Measurements from ENCODE around the gene KANK2. TPM values are rescaled to one million over a fixed set of nuclear protein-coding genes. Genes with fewer than 3 reads are reported as not detected.
"Not testable (repeated sequence)": the region's sequence is repeated elsewhere in the genome, so short reads cannot be mapped to it uniquely, and the experiment has no call there.

Gene KANK2
- total RNA-seq, 6 donors from 2014 or later, result 144 to 295 (median 240) TPM

DNA sequence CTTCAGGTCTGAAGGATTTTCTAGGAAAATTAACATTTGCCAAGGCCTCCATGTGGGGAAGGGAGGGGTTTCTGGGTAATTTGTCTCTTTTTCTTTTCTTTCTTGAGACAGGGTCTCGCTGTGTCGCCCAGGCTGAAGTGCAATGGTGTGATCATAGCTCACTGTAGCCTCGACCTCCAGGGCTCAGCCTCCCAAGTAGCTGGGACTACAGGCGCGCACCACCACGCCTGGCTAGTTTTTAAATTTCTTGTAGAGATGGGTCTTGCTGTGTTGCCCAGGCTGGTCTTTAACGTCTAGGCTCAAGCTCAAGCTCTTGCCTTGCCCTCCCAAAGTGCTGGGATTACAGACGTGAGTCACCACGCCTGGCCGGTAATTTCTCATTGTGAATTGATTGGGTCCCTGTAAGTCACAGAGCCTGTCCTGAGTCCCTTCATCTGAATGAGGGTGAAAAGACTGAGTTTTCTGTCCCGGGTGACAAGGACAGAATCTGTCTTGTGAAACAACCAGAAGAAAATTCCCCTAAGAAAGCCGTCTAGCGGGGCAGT lies 31.8 kb downstream of the KANK2 start:
- DNase-seq (no peak), ATAC-seq (ENCODE audit: low FRiP score in 2 of 2) (peak in 1 of 2 donors; percentile 27)
- TF ChIP-seq POLR2AphosphoS5 (IDR thresholded peaks at IDR 0.05) (no peak), CTCF (IDR thresholded peaks at IDR 0.05) (no peak), POLR2A (IDR thresholded peaks at IDR 0.05) (no peak), EP300 (IDR thresholded peaks at IDR 0.05) (no peak)
- H3K4me3 ChIP-seq, result no peak overlapping the region
- H3K9me3 ChIP-seq, result peaks cover 0 to 5% (median 0%) of the 10 kb centered on the region in 4 donors
- H3K36me3 ChIP-seq, result peaks cover 0 to 63% (median 34%) of the 10 kb centered on the region in 4 donors
- H3K27ac ChIP-seq, result peak overlapping the region; percentile 55 to 82 (median 62)
- no peaks in the 10 kb centered on the region for H3K27me3 ChIP-seq
- 88 to 94% methylated on average over 13 of the region's 13 CpGs for WGBS, 2 donors
- H3K4me1 ChIP-seq, result peaks cover 0 to 16% (median 3%) of the 10 kb centered on the region in 4 donors

- H3K4me1 ChIP-seq, result peaks cover 0 to 16% (median 3%) of the 10 kb centered on the region in 4 donors
- H3K36me3 ChIP-seq, result peaks cover 0 to 57% (median 30%) of the 10 kb centered on the region in 4 donors
- H3K4me3 ChIP-seq, result no peak overlapping the region
- H3K27ac ChIP-seq, result peak overlapping the region; percentile 55 to 82 (median 62)
- WGBS, 2 donors, result 75 to 77% methylated on average over 17 of the region's 17 CpGs
- TF ChIP-seq CTCF (IDR thresholded peaks at IDR 0.05) (no peak), POLR2AphosphoS5 (IDR thresholded peaks at IDR 0.05) (peak in 1 of 2 donors; percentile 48), POLR2A (IDR thresholded peaks at IDR 0.05) (no peak), EP300 (IDR thresholded peaks at IDR 0.05) (no peak)
- peak in 1 of 2 donors; percentile 24 for DNase-seq
- ATAC-seq (ENCODE audit: low FRiP score in 2 of 2), result peak; percentile 35 to 85
- peaks cover 0 to 9% (median 0%) of the 10 kb centered on the region in 4 donors for H3K9me3 ChIP-seq
- H3K27me3 ChIP-seq, result no peaks in the 10 kb centered on the region
Observed at GRCh38 chr19:11164879-11165406, 32.4 kb downstream of the KANK2 start.

GRCh38 chr19:11164296-11164695 lies 33.0 kb downstream of the KANK2 start:
- 77 to 81% methylated on average over 11 of the region's 11 CpGs for WGBS, 2 donors
- peaks cover 0 to 50% (median 23%) of the 10 kb centered on the region in 4 donors for H3K36me3 ChIP-seq
- H3K4me1 ChIP-seq, result peaks cover 4 to 21% (median 8%) of the 10 kb centered on the region in 4 donors
- peak overlapping the region; percentile 55 to 63 (median 59) for H3K27ac ChIP-seq
- DNase-seq (no peak), ATAC-seq (ENCODE audit: low FRiP score in 2 of 2) (no peak)
- no peak overlapping the region for H3K4me3 ChIP-seq
- TF ChIP-seq POLR2AphosphoS5 (IDR thresholded peaks at IDR 0.05), result no peak
- no peak for TF ChIP-seq EP300 (IDR thresholded peaks at IDR 0.05)
- no peak for TF ChIP-seq CTCF (IDR thresholded peaks at IDR 0.05)
- TF ChIP-seq POLR2A (IDR thresholded peaks at IDR 0.05), result no peak
- H3K9me3 ChIP-seq, result peaks cover 0 to 9% (median 0%) of the 10 kb centered on the region in 4 donors
- H3K27me3 ChIP-seq, result no peaks in the 10 kb centered on the region

DNA sequence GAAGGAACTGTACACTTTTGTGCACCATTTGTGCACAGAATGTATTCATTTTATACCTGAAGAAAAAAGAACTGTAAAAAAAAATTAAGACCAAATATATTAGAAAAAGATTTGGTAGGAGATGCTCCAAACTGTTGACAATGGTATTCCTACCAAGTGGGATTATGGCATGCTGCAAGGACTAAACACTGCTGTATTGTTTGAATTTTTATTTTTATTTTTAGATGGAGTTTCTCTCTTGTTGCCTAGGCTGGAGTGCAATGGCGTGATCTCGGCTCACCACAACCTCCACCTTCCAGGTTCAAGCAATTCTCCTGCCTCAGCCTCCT lies 36.9 kb downstream of the KANK2 start:
- Histone ChIP-seq H3K4me1 (peaks cover 24 to 33% (median 32%) of the 10 kb centered on the region in 4 donors), H3K36me3 (peaks cover 0 to 13% (median 0%) of the 10 kb centered on the region in 4 donors), H3K27ac (peak overlapping the region in 2 of 4 donors; percentile 59 to 76)
- DNase-seq; H3K4me3 ChIP-seq; ATAC-seq (ENCODE audit: low FRiP score in 2 of 2); H3K9me3 ChIP-seq; H3K27me3 ChIP-seq: not testable (repeated sequence)
- 93 to 94% methylated on average over 2 of the region's 2 CpGs for WGBS, 2 donors

- DNase-seq, result no peak
- WGBS, 2 donors, result 41 to 48% methylated on average over 14 to 16 of the region's 16 CpGs
- Histone ChIP-seq H3K27me3 (no peaks in the 10 kb centered on the region), H3K9me3 (peaks cover 0 to 9% (median 0%) of the 10 kb centered on the region in 4 donors), H3K27ac (peak overlapping the region; percentile 28 to 76 (median 52)), H3K4me3 (no peak overlapping the region), H3K4me1 (peaks cover 29 to 37% (median 36%) of the 10 kb centered on the region in 4 donors), H3K36me3 (peaks cover 0 to 9% (median 0%) of the 10 kb centered on the region in 4 donors)
- no peak for TF ChIP-seq EP300 (IDR thresholded peaks at IDR 0.05)
- no peak for TF ChIP-seq POLR2A (IDR thresholded peaks at IDR 0.05)
- TF ChIP-seq POLR2AphosphoS5 (IDR thresholded peaks at IDR 0.05), result peak in 1 of 2 donors; percentile 16
- peak in 1 of 6 experiments; percentile 9 for TF ChIP-seq CTCF (IDR thresholded peaks at IDR 0.05)
- ATAC-seq (ENCODE audit: low FRiP score in 2 of 2), result no peak
Observed at GRCh38 chr19:11159598-11160439, 37.5 kb downstream of the KANK2 start.

Measured in upper lobe of left lung (tissue), 6 donors.